Right ventricle myocardium superior (tissue), 1 donor: ENCODE results near the gene ZNF106. TPM values are rescaled to one million over a fixed set of nuclear protein-coding genes. Genes with fewer than 3 reads are reported as not detected.

Experiments
- ATAC-seq: fragments of 200-7000 bp; cut with Tn5 transposase; one replicate; pipeline ENCODE4 v1.9.1; 2020; ENCODE audit warnings: mild to moderate bottlenecking; ENCODE audit not compliant: poor library complexity
- DNase-seq: peaks from one replicate; pipeline ENCODE4 v3.0.0-alpha.2; 2020
- intact Hi-C: fragments of 100-400 bp; cut with DNase I; formaldehyde crosslinking; loops from one replicate; pipeline ENCODE4 v1.11.2; 2022
- total RNA-seq: library from RNA; stranded (reverse); fragmentation: NEBNext Ultra II Directional; extraction: Animal tissue kit (Norgen Biotek cat#: 25700); gene quantifications from one replicate; pipeline ENCODE4 v1.2.1, GENCODE V29; 2021
- donor health status: DM: no; HTN: yes; CAD: no; lungs with severe emphysema.

ZNF106 gene
- total RNA-seq, 1 donor from 2014 or later = 479 TPM

GRCh38 chr15:42421376-42421775, 69.6 kb downstream of the ZNF106 start:
- ATAC-seq (peak; percentile 68), DNase-seq (no peak)
- intact Hi-C loops = no loop called here

- DNase-seq (no peak), ATAC-seq (no peak)
- intact Hi-C loops = no loop called here
These were observed 71.6 kb downstream of the ZNF106 start for GRCh38 chr15:42419369-42419768.

- intact Hi-C loops = no loop called here
- no peak for ATAC-seq
- no peak for DNase-seq
These were observed 77.0 kb downstream of the ZNF106 start for GRCh38 chr15:42413920-42414319.

DNA sequence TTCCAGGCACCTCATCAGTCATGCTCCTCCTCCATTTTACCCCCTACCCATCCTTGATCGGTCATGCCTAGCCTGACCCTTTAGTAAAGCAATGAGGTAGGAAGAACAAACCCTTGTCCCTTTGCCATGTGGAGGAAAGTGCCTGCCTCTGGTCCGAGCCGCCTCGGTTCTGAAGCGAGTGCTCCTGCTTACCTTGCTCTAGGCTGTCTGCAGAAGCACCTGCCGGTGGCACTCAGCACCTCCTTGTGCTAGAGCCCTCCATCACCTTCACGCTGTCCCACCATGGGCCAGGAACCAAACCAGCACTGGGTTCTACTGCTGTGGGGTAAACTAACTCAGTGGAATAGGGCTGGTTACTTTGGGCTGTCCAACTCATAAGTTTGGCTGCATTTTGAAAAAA, 79.1 kb downstream of the ZNF106 start:
- ATAC-seq = no peak
- no peak for DNase-seq
- intact Hi-C loops = no loop called here

- DNase-seq = no peak
- intact Hi-C loops = no loop called here
- ATAC-seq = peak; percentile 10
These were observed 81.9 kb downstream of the ZNF106 start for GRCh38 chr15:42409011-42409410.

DNA sequence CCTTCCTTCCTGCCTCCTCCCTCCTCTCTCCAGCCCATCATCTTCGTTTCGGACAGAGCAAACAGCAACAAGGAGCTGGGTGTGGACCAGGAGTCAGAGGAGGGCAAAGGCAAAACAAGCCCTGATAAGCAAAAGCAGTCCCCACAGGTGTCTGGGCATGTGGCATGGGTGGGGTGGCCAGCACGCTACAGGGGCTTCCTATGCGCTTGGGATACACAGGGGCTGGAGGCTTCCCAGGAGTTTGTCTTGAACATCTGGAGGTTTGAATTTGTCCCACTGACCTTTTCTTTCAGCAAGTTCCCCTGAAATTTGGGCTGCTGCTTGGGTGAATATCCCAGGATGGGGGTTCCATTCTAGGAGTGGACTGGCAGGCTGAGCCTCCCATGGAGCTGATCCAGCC, 82.8 kb downstream of the ZNF106 start:
- no peak for ATAC-seq
- DNase-seq = no peak
- intact Hi-C loops = no loop called here

- intact Hi-C loops = no loop called here
- no peak for ATAC-seq
- no peak for DNase-seq
These were observed 85.0 kb downstream of the ZNF106 start for GRCh38 chr15:42405863-42406482.

DNA sequence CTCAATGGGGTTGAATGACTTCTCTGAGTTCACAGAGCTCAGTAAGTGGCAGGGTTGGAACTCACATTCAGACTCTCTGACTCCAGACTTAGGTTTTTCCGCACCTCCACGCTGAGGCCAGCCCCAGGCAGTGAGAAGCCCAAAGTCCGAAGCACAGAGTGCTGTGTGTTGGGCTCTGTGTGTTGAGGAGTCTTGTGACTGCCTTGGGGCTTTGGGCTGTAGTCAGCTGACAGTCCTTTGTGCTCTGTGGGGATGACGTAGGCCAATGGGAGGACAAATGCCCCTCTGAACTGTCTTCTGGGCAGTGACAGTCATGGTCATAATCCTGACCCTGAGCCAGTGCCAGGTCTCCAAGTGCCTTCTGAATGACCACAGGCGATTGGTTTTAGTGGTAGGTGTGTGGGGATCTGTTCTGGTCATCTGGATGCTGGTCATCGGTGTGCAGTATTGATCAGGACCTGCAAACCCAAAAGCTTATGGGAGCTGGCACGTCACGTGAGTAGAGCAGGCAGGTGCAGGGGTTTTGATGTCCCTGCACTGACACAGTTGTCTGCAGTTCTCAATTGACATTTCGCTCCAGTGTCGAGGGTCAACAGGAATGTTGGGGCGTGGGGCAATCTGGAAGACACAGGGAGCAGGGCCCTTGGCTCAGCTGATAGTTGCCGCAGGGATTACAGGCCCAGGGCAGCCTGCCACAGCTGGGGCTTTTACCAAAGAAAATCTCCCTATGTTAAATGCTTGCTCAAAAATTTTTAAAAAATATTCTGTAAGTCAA, 86.3 kb downstream of the ZNF106 start:
- DNase-seq (no peak), ATAC-seq (no peak)
- intact Hi-C loops = no loop called here

GRCh38 chr15:42403389-42403788, 87.6 kb downstream of the ZNF106 start:
- no peak for DNase-seq
- ATAC-seq = no peak
- intact Hi-C loops = no loop called here

DNA sequence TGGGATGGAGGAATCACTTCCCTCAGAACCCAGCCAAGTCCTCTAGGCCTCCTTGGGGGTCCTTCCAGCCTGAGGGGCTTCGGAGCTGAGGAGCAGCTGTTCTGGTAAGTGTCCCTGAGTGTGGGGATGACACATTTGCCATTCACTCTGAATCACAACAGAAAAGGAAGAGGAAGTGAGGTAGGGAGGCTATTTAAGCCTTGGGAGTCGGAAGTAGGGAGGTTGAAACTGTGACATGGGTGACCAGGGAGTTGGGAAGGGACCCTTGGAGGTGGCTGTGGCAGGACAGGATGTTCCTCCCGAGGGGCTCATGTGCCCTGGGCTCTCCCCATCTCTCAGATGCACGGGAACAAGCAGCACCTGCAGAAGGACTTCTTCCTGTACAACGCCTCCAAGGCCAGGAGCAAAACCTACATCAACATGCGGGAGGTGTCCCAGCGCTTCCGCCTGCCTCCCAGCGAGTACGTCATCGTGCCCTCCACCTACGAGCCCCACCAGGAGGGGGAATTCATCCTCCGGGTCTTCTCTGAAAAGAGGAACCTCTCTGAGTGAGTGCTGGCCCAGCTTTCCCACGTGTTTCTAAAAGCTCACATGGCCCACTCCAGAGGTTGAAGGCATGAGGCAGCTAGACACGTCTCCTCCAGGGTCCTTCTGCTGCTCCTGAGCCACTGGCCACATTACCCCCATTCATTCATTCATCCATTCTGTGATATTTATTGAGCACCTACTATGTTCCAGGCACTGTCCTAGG, 88.3 kb downstream of the ZNF106 start:
- intact Hi-C loops = no loop called here
- no peak for ATAC-seq
- DNase-seq = no peak

DNA sequence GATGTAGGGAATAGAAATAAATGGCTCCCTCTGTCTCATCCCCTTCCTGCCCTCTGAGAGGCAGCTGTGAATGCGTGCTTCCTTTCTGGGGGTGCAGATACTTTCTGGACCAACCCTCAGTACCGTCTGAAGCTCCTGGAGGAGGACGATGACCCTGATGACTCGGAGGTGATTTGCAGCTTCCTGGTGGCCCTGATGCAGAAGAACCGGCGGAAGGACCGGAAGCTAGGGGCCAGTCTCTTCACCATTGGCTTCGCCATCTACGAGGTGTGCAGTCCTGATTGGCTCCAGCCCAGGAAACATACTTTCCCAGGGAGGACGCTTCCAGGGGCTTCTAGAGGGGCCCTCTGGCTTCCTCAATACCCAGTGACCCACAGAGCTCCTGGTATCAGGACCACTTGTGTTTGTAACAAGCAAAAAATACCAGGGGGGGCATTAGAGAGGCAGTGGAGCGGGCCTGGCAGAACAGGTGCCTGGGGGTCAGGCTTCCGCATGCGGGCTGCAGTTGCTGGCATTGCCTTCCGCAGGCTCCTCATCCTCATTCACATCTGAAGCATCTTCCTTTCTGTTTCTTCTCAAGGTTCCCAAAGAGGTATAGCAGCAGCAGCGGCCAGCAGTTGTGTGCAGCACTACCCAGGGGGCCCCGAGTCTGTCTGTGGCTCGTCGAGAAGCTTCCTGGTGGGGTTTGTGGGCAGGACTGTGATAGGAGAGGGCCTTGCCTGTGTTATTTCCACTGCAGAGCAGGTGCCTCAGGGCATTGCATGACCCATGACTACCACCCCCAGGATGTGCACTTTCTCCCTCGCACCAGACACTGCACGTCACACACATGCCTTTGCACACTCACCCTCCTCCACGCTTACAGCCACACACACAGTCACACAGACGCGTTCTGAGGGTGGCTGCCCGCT, 89.1 kb downstream of the ZNF106 start:
- intact Hi-C loops = no loop called here
- DNase-seq (no peak), ATAC-seq (no peak)

DNA sequence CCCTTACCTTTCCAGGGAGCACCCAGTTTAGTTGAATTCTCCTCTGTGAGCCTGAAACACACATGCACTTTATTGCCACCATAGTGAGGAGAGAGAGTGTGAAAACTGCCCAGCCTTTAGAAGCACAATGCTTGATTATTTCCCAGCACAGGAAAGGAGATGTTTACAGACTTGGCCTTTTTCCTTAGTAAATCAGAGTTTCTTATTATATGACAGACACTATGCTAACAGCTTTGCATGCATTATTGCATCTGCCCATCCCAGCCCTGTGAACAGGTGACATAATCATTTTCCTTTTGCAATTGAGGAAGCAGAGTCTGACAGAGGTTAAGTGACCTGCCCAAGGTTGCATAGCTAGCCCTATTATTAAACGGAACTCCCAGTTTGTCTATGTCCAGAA, 95.1 kb downstream of the ZNF106 start:
- intact Hi-C loops = no loop called here
- ATAC-seq = no peak

GRCh38 chr15:42394106-42394505, 96.8 kb downstream of the ZNF106 start:
- intact Hi-C loops = no loop called here
- ATAC-seq = no peak

More for the DNA sequence above, 95.1 kb downstream of the ZNF106 start:
- DNase-seq = no peak

DNA sequence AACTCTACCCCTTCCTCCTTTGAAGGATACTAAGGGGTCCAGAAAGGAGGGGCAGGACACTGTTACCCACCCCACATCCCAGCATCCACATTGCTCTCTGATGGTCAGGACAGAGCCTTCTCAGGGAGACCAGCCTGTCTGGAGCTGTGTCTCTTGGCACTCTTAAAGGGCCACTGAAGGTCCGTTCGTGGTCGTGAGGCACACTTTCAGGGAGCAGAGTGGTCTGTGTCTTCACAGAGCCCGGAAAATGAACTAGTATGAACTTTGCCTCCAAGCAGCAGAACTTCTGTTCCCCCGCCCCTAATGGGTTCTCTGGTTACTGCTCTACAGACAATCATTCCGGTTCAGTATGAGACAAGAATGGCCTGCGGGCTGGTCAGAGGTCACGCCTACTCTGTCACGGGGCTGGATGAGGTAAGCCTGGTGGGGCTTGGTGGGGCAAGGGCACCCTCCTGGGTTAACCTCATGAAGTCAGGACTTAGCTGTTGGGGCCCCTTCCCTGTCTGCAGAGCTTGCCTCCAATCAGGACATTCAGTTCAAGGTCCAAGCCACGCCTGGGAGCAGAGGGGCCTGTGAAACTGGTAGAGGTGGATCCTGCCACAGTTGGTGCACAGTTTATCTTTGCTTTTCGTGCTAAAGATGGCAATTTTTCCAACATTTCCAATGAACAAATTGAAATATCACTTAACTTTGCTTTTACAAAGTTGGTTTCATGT, 98.5 kb downstream of the ZNF106 start:
- ATAC-seq (peak; percentile 27), DNase-seq (no peak)
- intact Hi-C loops = no loop called here

More at GRCh38 chr15:42394106-42394505, 96.8 kb downstream of the ZNF106 start:
- DNase-seq = no peak

DNA sequence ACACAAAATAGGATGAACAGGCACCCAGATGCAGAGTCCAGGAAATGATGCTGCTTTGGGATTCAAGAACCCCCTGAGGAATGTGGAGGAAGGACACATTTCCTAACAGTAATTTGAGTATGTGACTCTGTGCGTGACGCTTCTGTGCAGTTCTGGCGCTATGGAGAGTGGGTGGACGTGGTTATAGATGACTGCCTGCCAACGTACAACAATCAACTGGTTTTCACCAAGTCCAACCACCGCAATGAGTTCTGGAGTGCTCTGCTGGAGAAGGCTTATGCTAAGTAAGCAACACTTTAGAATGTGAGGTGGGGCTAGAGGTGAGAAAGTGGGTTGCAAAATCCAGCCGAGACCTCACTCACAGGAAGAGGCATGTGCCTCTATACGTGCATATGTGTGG, 103.3 kb downstream of the ZNF106 start:
- ATAC-seq = no peak
- no peak for DNase-seq
- intact Hi-C loops = no loop called here

GRCh38 chr15:42385980-42386700, 104.8 kb downstream of the ZNF106 start:
- no peak for DNase-seq
- intact Hi-C loops = no loop called here

DNA sequence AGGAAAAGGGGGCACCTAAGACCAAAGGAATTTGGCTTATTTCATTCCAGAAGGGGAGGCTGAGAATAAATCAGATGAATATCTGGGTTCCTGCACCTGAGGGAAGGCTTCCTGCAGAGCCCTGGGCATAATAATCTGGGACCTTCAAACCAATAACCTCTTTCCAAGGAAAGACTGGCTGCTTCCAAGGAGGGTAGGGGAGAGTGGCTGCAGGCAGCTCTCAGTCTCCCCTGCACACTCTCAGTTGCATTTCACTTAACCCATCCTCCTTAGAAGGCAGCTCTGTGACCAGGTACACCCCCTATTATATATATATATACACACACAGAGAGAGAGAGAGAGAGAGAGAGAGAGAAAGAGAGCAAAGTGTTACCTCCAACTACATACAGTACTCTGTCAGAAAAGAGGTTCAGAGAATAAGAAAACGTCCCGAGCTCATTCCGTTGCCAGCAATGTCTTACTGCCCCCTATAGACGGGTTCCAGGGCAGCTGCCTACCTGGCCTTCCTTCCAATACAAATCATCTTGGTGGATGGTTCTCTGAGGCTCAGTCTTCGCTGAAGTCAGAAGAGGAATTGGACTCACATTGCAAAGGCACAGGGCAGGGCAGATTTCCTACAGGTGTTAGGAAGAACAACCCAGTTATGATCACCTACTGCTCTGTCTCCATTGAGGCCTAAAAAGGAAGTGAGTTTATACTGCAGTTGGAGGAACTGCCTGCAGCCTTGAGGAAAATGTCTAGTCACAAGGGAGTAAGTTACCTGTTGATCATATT, 105.5 kb downstream of the ZNF106 start:
- intact Hi-C loops = no loop called here
- DNase-seq (no peak), ATAC-seq (peak; percentile 59)

More at GRCh38 chr15:42385980-42386700, 104.8 kb downstream of the ZNF106 start:
- no peak for ATAC-seq
